Neural cell (in vitro differentiated cells): ENCODE results near the gene MTHFD2. TPM values are rescaled to one million over a fixed set of nuclear protein-coding genes. Genes with fewer than 3 reads are reported as not detected.

ENCODE experiments used
- H2AFZ ChIP-seq: fragments of 200-600, 300-800 bp; sonication (generic), shearing (Covaris generic); 2 replicates; pipeline ENCODE4 v1.6.0; 2014; ENCODE audit warnings: low read depth, mild to moderate bottlenecking, antibody characterized with exemption, low read length, moderate library complexity
- H3F3A ChIP-seq: fragments of 200-600 bp; shearing (Covaris generic); 2 replicates; pipeline ENCODE4 v1.6.1; 2016; ENCODE audit warnings: mild to moderate bottlenecking, moderate library complexity, mixed read lengths, antibody characterized with exemption, low read length; ENCODE audit not compliant: insufficient read depth, poor library complexity, severe bottlenecking
- H3K27ac ChIP-seq: fragments of 200-600, 300-800 bp; sonication (generic), shearing (Covaris generic); 2 replicates; pipeline ENCODE4 v1.5.1; 2014; ENCODE audit warnings: mild to moderate bottlenecking, low read length, moderate library complexity
- H3K27me3 ChIP-seq: fragments of 300-800, 200-600 bp; sonication (generic), shearing (Covaris generic); 2 replicates; pipeline ENCODE4 v1.6.0; 2014; ENCODE audit warnings: mild to moderate bottlenecking, low read depth, low read length, moderate library complexity; ENCODE audit not compliant: insufficient read depth
- H3K36me3 ChIP-seq: fragments of 300-800, 200-600 bp; sonication (generic), shearing (Covaris generic); 2 replicates; pipeline ENCODE4 v1.5.1; 2014; ENCODE audit warnings: mild to moderate bottlenecking, antibody characterized with exemption, low read length, moderate library complexity; ENCODE audit not compliant: insufficient read depth
- H3K4me2 ChIP-seq: fragments of 300-800, 200-600 bp; sonication (generic), shearing (Covaris generic); 2 replicates; pipeline ENCODE4 v1.6.0; 2014; ENCODE audit warnings: mild to moderate bottlenecking, low read length
- H3K4me3 ChIP-seq: fragments of 300-800, 200-600 bp; sonication (generic), shearing (Covaris generic); 2 replicates; pipeline ENCODE4 v1.5.1; 2014; ENCODE audit warnings: mild to moderate bottlenecking, low read length, moderate library complexity
- H3K79me2 ChIP-seq: fragments of 200-600 bp; shearing (Covaris generic); replicated peaks from 2 replicates; pipeline ENCODE4 v1.6.0; 2014; ENCODE audit warnings: mild to moderate bottlenecking, low read length, moderate library complexity; ENCODE audit not compliant: insufficient read depth
- H3K9ac ChIP-seq: fragments of 300-800, 200-600 bp; sonication (generic), shearing (Covaris generic); 2 replicates; pipeline ENCODE4 v1.6.1; 2016; ENCODE audit warnings: mild to moderate bottlenecking, low read length, mixed read lengths
- H3K9me2 ChIP-seq: fragments of 200-600 bp; shearing (Covaris generic); 2 replicates; pipeline ENCODE4 v1.6.1; 2016; ENCODE audit warnings: mild to moderate bottlenecking, low read length, mixed read lengths; ENCODE audit not compliant: insufficient read depth
- H3K9me3 ChIP-seq: fragments of 200-600, 300-800 bp; sonication (generic), shearing (Covaris generic); 2 replicates; pipeline ENCODE4 v1.6.1; 2016; ENCODE audit warnings: mild to moderate bottlenecking, mixed run types, low read length, moderate library complexity, mixed read lengths
- H4K20me1 ChIP-seq: fragments of 200-600 bp; shearing (Covaris generic); 2 replicates; pipeline ENCODE4 v1.6.1; 2016; ENCODE audit warnings: mild to moderate bottlenecking, mixed run types; ENCODE audit not compliant: insufficient read depth
- CTCF ChIP-seq: fragments of 450-650 bp; IDR thresholded peaks from 2 replicates; pipeline ENCODE4 v1.5.1; 2014; ENCODE audit warnings: antibody characterized with exemption, mild to moderate bottlenecking, moderate library complexity; ENCODE audit not compliant: poor library complexity, severe bottlenecking
- MXI1 ChIP-seq: fragments of 450-650 bp; conservative IDR thresholded peaks from 2 replicates; pipeline ENCODE4 v1.6.1; 2014; ENCODE audit warnings: antibody characterized with exemption, mild to moderate bottlenecking; ENCODE audit not compliant: poor library complexity, severe bottlenecking
- polyA plus RNA-seq: library from polyadenylated mRNA; depleted of rRNA; stranded (reverse); fragments of >200 nt; gene quantifications from 2 replicates; pipeline ENCODE4 v1.2.3, GENCODE V29; 2014

MTHFD2 gene
- polyA plus RNA-seq, 1 donor from 2014 or later: 26.3 TPM

GRCh38 chr2:74267068-74267467 lies 68.7 kb downstream of the MTHFD2 start:
- H3K9me3 ChIP-seq: no peaks in the 10 kb centered on the region
- H3K4me2 ChIP-seq: no peak overlapping the region
- no peaks in the 10 kb centered on the region for H4K20me1 ChIP-seq
- H3K27ac ChIP-seq: no peak overlapping the region
- H3F3A ChIP-seq: no peaks in the 10 kb centered on the region
- no peaks in the 10 kb centered on the region for H3K27me3 ChIP-seq
- H2AFZ ChIP-seq: no peak overlapping the region
- no peak overlapping the region for H3K4me3 ChIP-seq
- no peaks in the 10 kb centered on the region for H3K9me2 ChIP-seq
- no peaks in the 10 kb centered on the region for H3K79me2 ChIP-seq
- H3K36me3 ChIP-seq: no peaks in the 10 kb centered on the region
- TF ChIP-seq MXI1 (no peak), CTCF (peak; percentile 27)
- H3K9ac ChIP-seq: no peak overlapping the region

Other genes with a start within 250 kb of the MTHFD2 start
- gene TET3, start 213.7 kb upstream of the MTHFD2 start, polyA plus RNA-seq: 18.2 and 19.6 TPM in 2 replicates
- gene BOLA3, start 50.7 kb upstream of the MTHFD2 start, polyA plus RNA-seq: 89.1 and 132 TPM in 2 replicates
- 27.4 and 39.2 TPM in 2 replicates for gene MOB1A, start 19.7 kb upstream of the MTHFD2 start, polyA plus RNA-seq
- 3.2 and 3.9 TPM in 2 replicates for gene SLC4A5, start 144.8 kb downstream of the MTHFD2 start, polyA plus RNA-seq
- 160 and 183 TPM in 2 replicates for gene DCTN1, start 181.7 kb downstream of the MTHFD2 start, polyA plus RNA-seq
- 1.7 and 3.3 TPM in 2 replicates for gene C2orf81, start 223.0 kb downstream of the MTHFD2 start, polyA plus RNA-seq
- 89.9 and 110 TPM in 2 replicates for gene WDR54, start 223.1 kb downstream of the MTHFD2 start, polyA plus RNA-seq
- 4.9 and 6.1 TPM in 2 replicates for gene RTKN, start 243.3 kb downstream of the MTHFD2 start, polyA plus RNA-seq